HCT116 (cell line): Measurements from ENCODE around the gene PLCB2. TPM values are rescaled to one million over a fixed set of nuclear protein-coding genes. Genes with fewer than 3 reads are reported as not detected.

ENCODE experiments used
- ATAC-seq: fragments of 200-7000 bp; cut with Tn5 transposase; 2 replicates; pipeline ENCODE4 v1.9.1; 2020; ENCODE audit warnings: mild to moderate bottlenecking, moderate library complexity
- BruUV-seq: library from RNA; stranded (reverse); fragments of 400-500 nt; replicated peaks from 2 replicates; lab custom pipeline; 2021; lab: Mats Ljungman, UMichigan
- CTCF ChIA-PET: fragments of 300-600 bp; sonication (Branson Sonifier 250); formaldehyde crosslinking; loops from one replicate; lab custom pipeline; 2021; ENCODE audit warnings: antibody characterized with exemption; lab: Charles Lee
- POLR2A ChIA-PET: fragments of 300-600, 350-600 bp; sonication (Branson Sonifier 250); formaldehyde crosslinking; loops from one replicate; lab custom pipeline; 2021; ENCODE audit warnings: antibody characterized with exemption; lab: Charles Lee
- RAD21 ChIA-PET, 2 experiments: fragments of 300-600 bp; sonication (Branson Sonifier 250); formaldehyde crosslinking; loops; one replicate each; lab custom pipeline; 2023; ENCODE audit warnings: low total read pairs in 2 of 2; ENCODE audit not compliant: uncharacterized antibody in 2 of 2, unreplicated experiment in 2 of 2, low non-redundant PET in 1 of 2; lab: Charles Lee
- DNase-seq: peaks from one replicate; pipeline ENCODE4 v3.0.0-alpha.2; 2010; ENCODE audit warnings: low read depth, low spot score
- H2AFZ ChIP-seq: fragments of 200-600 bp; shearing (Covaris generic), sonication (generic); 2 replicates; pipeline ENCODE4 v1.6.1; 2017; ENCODE audit warnings: low read depth, mixed run types, mixed read lengths, antibody characterized with exemption, low read length; ENCODE audit not compliant: poor library complexity, severe bottlenecking
- H3K27ac ChIP-seq: 2 replicates; pipeline ENCODE4 v1.5.1; 2012; ENCODE audit warnings: low read depth, low read length
- H3K27me3 ChIP-seq: fragments of 200-600 bp; sonication (generic); 2 replicates; pipeline ENCODE4 v1.6.1; 2016; ENCODE audit warnings: mixed run types, low read length, mixed read lengths; ENCODE audit not compliant: insufficient read depth
- H3K36me3 ChIP-seq, 2 experiments: fragments of 200-500 bp in 1 of 2; fragments of 200-600 bp in 1 of 2; sonication (Bioruptor generic) in 1 of 2; sonication (generic) in 1 of 2; 2 replicates each; pipeline versions ENCODE4 v1.5.1 to v1.6.1; 2014 to 2016; ENCODE audit warnings: low read length in 2 of 2, inconsistent platforms in 1 of 2, mixed read lengths in 1 of 2, mixed run types in 1 of 2; ENCODE audit not compliant: insufficient read depth in 2 of 2, control insufficient read depth in 1 of 2
- H3K4me1 ChIP-seq, 2 experiments: fragments of 200-600 bp in 1 of 2; sonication (generic) in 1 of 2; 2 replicates each; pipeline versions ENCODE4 v1.5.1 to v1.6.1; 2012 to 2017; ENCODE audit warnings: low read length in 2 of 2, inconsistent platforms in 1 of 2, mild to moderate bottlenecking in 1 of 2, mixed read lengths in 1 of 2, mixed run types in 1 of 2, moderate library complexity in 1 of 2; ENCODE audit not compliant: insufficient read depth in 2 of 2, control insufficient read depth in 1 of 2
- H3K4me2 ChIP-seq: fragments of 200-600 bp; sonication (generic); 2 replicates; pipeline ENCODE4 v1.6.1; 2017; ENCODE audit warnings: mixed run types, low read length, mixed read lengths
- H3K4me3 ChIP-seq, 2 experiments: fragments of 200-600 bp in 1 of 2; sonication (generic) in 1 of 2; replicated peaks in 1 of 2; 2 replicates each; pipeline ENCODE4 v1.5.1; 2011 to 2016; ENCODE audit warnings: low read length in 2 of 2, control low read depth in 1 of 2, low read depth in 1 of 2, mild to moderate bottlenecking in 1 of 2, mixed read lengths in 1 of 2, mixed run types in 1 of 2
- H3K79me2 ChIP-seq: fragments of 200-600 bp; sonication (generic); 2 replicates; pipeline ENCODE4 v1.6.1; 2017; ENCODE audit warnings: mild to moderate bottlenecking, mixed run types, low read length, moderate library complexity, mixed read lengths; ENCODE audit not compliant: insufficient read depth
- H3K9ac ChIP-seq: fragments of 200-600 bp; sonication (generic); 2 replicates; pipeline ENCODE4 v1.6.1; 2016; ENCODE audit warnings: low read length, mixed read lengths
- H3K9me2 ChIP-seq: fragments of 200-600 bp; sonication (generic), shearing (Covaris generic); 2 replicates; pipeline ENCODE4 v1.6.1; 2017; ENCODE audit warnings: mixed run types, mild to moderate bottlenecking, moderate library complexity; ENCODE audit not compliant: insufficient read depth
- H3K9me3 ChIP-seq, 2 experiments: fragments of 200-500 bp in 1 of 2; fragments of 200-600 bp in 1 of 2; sonication (Bioruptor generic) in 1 of 2; sonication (generic) in 1 of 2; 2 replicates each; pipeline ENCODE4 v1.6.1; 2014 to 2017; ENCODE audit warnings: low read length in 2 of 2, mixed read lengths in 2 of 2, inconsistent platforms in 1 of 2, low read depth in 1 of 2, mild to moderate bottlenecking in 1 of 2, mixed run types in 1 of 2, moderate library complexity in 1 of 2; ENCODE audit not compliant: control insufficient read depth in 1 of 2, insufficient read depth in 1 of 2
- H4K20me1 ChIP-seq: fragments of 200-600 bp; sonication (generic), shearing (Covaris generic); 2 replicates; pipeline ENCODE4 v1.6.1; 2017; ENCODE audit warnings: mixed run types, mild to moderate bottlenecking, moderate library complexity; ENCODE audit not compliant: insufficient read depth
- CBX3 ChIP-seq: IDR thresholded peaks from 2 replicates; pipeline ENCODE4 v1.6.1; 2012; ENCODE audit warnings: low read depth
- EZH2 ChIP-seq: fragments of 200-600 bp; sonication (generic); IDR thresholded peaks from 2 replicates; pipeline ENCODE4 v1.6.1; 2017; ENCODE audit warnings: antibody characterized with exemption, mixed run types
- EZH2phosphoT487 ChIP-seq: fragments of 200-600 bp; IDR thresholded peaks from 2 replicates; pipeline ENCODE4 v1.6.1; 2018; ENCODE audit warnings: antibody characterized with exemption, borderline replicate concordance
- FOSL1 ChIP-seq: IDR thresholded peaks from 2 replicates; pipeline ENCODE4 v1.6.1; 2012; ENCODE audit warnings: low read depth
- POLR2A ChIP-seq: IDR thresholded peaks from 2 replicates; pipeline ENCODE4 v1.7.0; 2011; ENCODE audit warnings: borderline replicate concordance; ENCODE audit not compliant: insufficient read depth, insufficient read length; ENCODE audit errors: extremely low read depth
- POLR2AphosphoS5 ChIP-seq: IDR thresholded peaks from 2 replicates; pipeline ENCODE4 v1.6.1; 2011; ENCODE audit warnings: mild to moderate bottlenecking, low read depth, low read length, moderate library complexity
- RAD21 ChIP-seq: IDR thresholded peaks from 2 replicates; pipeline ENCODE4 v1.6.1; 2012; ENCODE audit warnings: low read depth, mild to moderate bottlenecking
- SIN3A ChIP-seq: IDR thresholded peaks from 2 replicates; pipeline ENCODE4 v1.6.1; 2012; ENCODE audit warnings: low read depth
- TCF7L2 ChIP-seq: IDR thresholded peaks from 2 replicates; pipeline ENCODE4 v1.7.0; 2011; ENCODE audit warnings: borderline replicate concordance, inconsistent platforms; ENCODE audit not compliant: insufficient read depth, insufficient read length; ENCODE audit errors: extremely low read depth
- YY1 ChIP-seq: IDR thresholded peaks from 2 replicates; pipeline ENCODE4 v1.6.1; 2011; ENCODE audit warnings: low read length, low read depth, moderate library complexity, mild to moderate bottlenecking; ENCODE audit not compliant: insufficient replicate concordance; ENCODE audit errors: extremely low read depth
- ZFX ChIP-seq: fragments of 450-650 bp; IDR thresholded peaks from 2 replicates; pipeline ENCODE4 v1.6.1; 2017
- intact Hi-C: fragments of 100-400 bp; cut with micrococcal nuclease; formaldehyde crosslinking; loops from 2 replicates; pipeline ENCODE4 v1.10.0; 2022
- total RNA-seq: library from RNA; stranded (reverse); gene quantifications from one replicate; pipeline ENCODE4 v1.2.1, GENCODE V29; 2021; ENCODE audit not compliant: unreplicated experiment
- TF ChIP-seq, protein P1 (sequence below): IDR thresholded peaks from 2 replicates; pipeline ENCODE4 v1.6.1; 2012

The PLCB2 gene
- total RNA-seq, 1 experiment from 2014 or later = 2.8 TPM

GRCh38 chr15:40244961-40245523, 62.7 kb downstream of the PLCB2 start:
- RAD21 ChIA-PET = no interaction called here
- Histone ChIP-seq H3K9me3 (no peaks in the 10 kb centered on the region), H3K4me1 (peaks cover 0 to 27% of the 10 kb centered on the region in 2 experiments; a peak in 3 of 4 replicates), H3K4me2 (peak overlapping the region; percentile 1; the same call in 1 of the 2 replicates), H2AFZ (no peak overlapping the region), H3K9me2 (no peaks in the 10 kb centered on the region), H3K27ac (no peak overlapping the region), H4K20me1 (no peaks in the 10 kb centered on the region)
- CTCF ChIA-PET = no interaction called here
- POLR2A ChIA-PET = no interaction called here
- intact Hi-C loops = no loop called here
- no peak for DNase-seq
- TF ChIP-seq, protein P1, sequence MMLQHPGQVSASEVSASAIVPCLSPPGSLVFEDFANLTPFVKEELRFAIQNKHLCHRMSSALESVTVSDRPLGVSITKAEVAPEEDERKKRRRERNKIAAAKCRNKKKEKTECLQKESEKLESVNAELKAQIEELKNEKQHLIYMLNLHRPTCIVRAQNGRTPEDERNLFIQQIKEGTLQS = no peak
- no peak for TF ChIP-seq TCF7L2
- TF ChIP-seq POLR2AphosphoS5 = no peak
- TF ChIP-seq FOSL1 = no peak
- no peak for TF ChIP-seq EZH2phosphoT487
- TF ChIP-seq SIN3A = no peak
- no peak for TF ChIP-seq CBX3
- no peak for TF ChIP-seq POLR2A
- no peak for TF ChIP-seq ZFX
- no peak for TF ChIP-seq EZH2
- TF ChIP-seq YY1 = no peak
- no peak for TF ChIP-seq RAD21
- TF ChIP-seq, all 23 proteins: peak for 0
- Histone ChIP-seq H3K4me3 (no peak overlapping the region), H3K27me3 (no peaks in the 10 kb centered on the region), H3K9ac (no peak overlapping the region), H3K79me2 (no peaks in the 10 kb centered on the region), H3K36me3 (no peaks in the 10 kb centered on the region)
- ATAC-seq = peak; percentile 50; the same call in 1 of the 2 replicates
- BruUV-seq = no TSS peak
